Neural progenitor cell (in vitro differentiated cells): ENCODE measurements around the gene PRRC2B. TPM values are rescaled to one million over a fixed set of nuclear protein-coding genes. Genes with fewer than 3 reads are reported as not detected.

Source experiments
- DNase-seq: peaks from one replicate; pipeline ENCODE4 v3.0.0-alpha.2; 2016; ENCODE audit warnings: low spot score
- H2AFZ ChIP-seq: fragments of 200-600 bp; sonication (generic); replicated peaks from 2 replicates; pipeline ENCODE4 v1.6.1; 2016; ENCODE audit warnings: antibody characterized with exemption
- H3F3A ChIP-seq: fragments of 200-600 bp; sonication (generic); 2 replicates; pipeline ENCODE4 v1.6.1; 2016; ENCODE audit warnings: antibody characterized with exemption, low read depth
- H3K27ac ChIP-seq: fragments of 200-600 bp; sonication (generic); 2 replicates; pipeline ENCODE4 v1.5.1; 2016; ENCODE audit warnings: mild to moderate bottlenecking
- H3K27me3 ChIP-seq: fragments of 200-600 bp; sonication (generic); 2 replicates; pipeline ENCODE4 v1.6.1; 2016; ENCODE audit warnings: mild to moderate bottlenecking, moderate library complexity
- H3K36me3 ChIP-seq: fragments of 200-600 bp; sonication (generic); 2 replicates; pipeline ENCODE4 v1.5.1; 2016
- H3K4me1 ChIP-seq: fragments of 200-600 bp; sonication (generic); 2 replicates; pipeline ENCODE4 v1.6.1; 2016; ENCODE audit warnings: mixed run types
- H3K4me2 ChIP-seq: fragments of 200-600 bp; sonication (generic); 2 replicates; pipeline ENCODE4 v1.6.1; 2016
- H3K4me3 ChIP-seq: fragments of 200-600 bp; sonication (generic); 2 replicates; pipeline ENCODE4 v1.5.1; 2016
- H3K79me2 ChIP-seq: fragments of 200-600 bp; sonication (generic); 2 replicates; pipeline ENCODE4 v1.6.1; 2016; ENCODE audit warnings: low read depth
- H3K9ac ChIP-seq: fragments of 200-600 bp; sonication (generic); 2 replicates; pipeline ENCODE4 v1.6.1; 2016
- H3K9me3 ChIP-seq: fragments of 200-600 bp; sonication (generic); 2 replicates; pipeline ENCODE4 v1.5.1; 2016; ENCODE audit warnings: low read depth
- H4K20me1 ChIP-seq: fragments of 200-600 bp; sonication (generic); 2 replicates; pipeline ENCODE4 v1.6.1; 2016; ENCODE audit warnings: low read depth
- H3K27ac Mint-ChIP-seq: 3 replicates; pipeline ENCODE4 v1.8.0; 2021; ENCODE audit warnings: mixed read lengths
- H3K27me3 Mint-ChIP-seq: 2 replicates; pipeline ENCODE4 v1.8.0; 2022; ENCODE audit warnings: low read depth, mild to moderate bottlenecking, inconsistent platforms, moderate library complexity, mixed read lengths; ENCODE audit not compliant: insufficient read depth
- H3K36me3 Mint-ChIP-seq: 3 replicates; pipeline ENCODE4 v1.8.0; 2021; ENCODE audit warnings: mixed read lengths
- H3K4me1 Mint-ChIP-seq: 3 replicates; pipeline ENCODE4 v1.8.0; 2021; ENCODE audit warnings: mixed read lengths
- H3K4me3 Mint-ChIP-seq: 3 replicates; pipeline ENCODE4 v1.8.0; 2021; ENCODE audit warnings: mild to moderate bottlenecking, moderate library complexity, mixed read lengths
- H3K9me3 Mint-ChIP-seq: 3 replicates; pipeline ENCODE4 v1.8.0; 2020; ENCODE audit warnings: mixed read lengths
- CTCF ChIP-seq: fragments of 200-600 bp; sonication (generic); IDR thresholded peaks from 2 replicates; pipeline ENCODE4 v1.5.1; 2017; ENCODE audit warnings: antibody characterized with exemption, mild to moderate bottlenecking
- EZH2 ChIP-seq: fragments of 200-600 bp; sonication (generic); IDR thresholded peaks from 2 replicates; pipeline ENCODE4 v1.6.1; 2017; ENCODE audit warnings: antibody characterized with exemption, mild to moderate bottlenecking, moderate library complexity
- EZH2phosphoT487 ChIP-seq: fragments of 200-600 bp; sonication (generic); IDR thresholded peaks from 2 replicates; pipeline ENCODE4 v1.6.1; 2017; ENCODE audit warnings: antibody characterized with exemption
- total RNA-seq: library from RNA; depleted of rRNA; stranded (reverse); fragments of >200 nt; gene quantifications from 2 replicates; pipeline ENCODE4 v1.2.3, GENCODE V29; 2015; ENCODE audit warnings: low replicate concordance

The PRRC2B gene
- total RNA-seq, 1 donor from 2014 or later = 139 TPM

- Histone ChIP-seq H3K4me1 (peaks cover 90% of the 10 kb centered on the region), H3K27ac (peak overlapping the region; percentile 77), H3K79me2 (peaks cover 100% of the 10 kb centered on the region), H3K36me3 (no peaks in the 10 kb centered on the region), H4K20me1 (peaks cover 100% of the 10 kb centered on the region), H3K9ac (no peak overlapping the region), H3K9me3 (no peaks in the 10 kb centered on the region), H2AFZ (no peak overlapping the region), H3F3A (peaks cover 98% of the 10 kb centered on the region), H3K4me2 (peak overlapping the region; percentile 83), H3K27me3 (no peaks in the 10 kb centered on the region), H3K4me3 (peak overlapping the region; percentile 27)
- H3K27me3 Mint-ChIP-seq = peaks cover 4% of the 10 kb centered on the region
- peaks cover 81% of the 10 kb centered on the region for H3K4me1 Mint-ChIP-seq
- H3K9me3 Mint-ChIP-seq = no peaks in the 10 kb centered on the region
- H3K27ac Mint-ChIP-seq = peak overlapping the region; percentile 72
- peak; percentile 82 for DNase-seq
- H3K4me3 Mint-ChIP-seq = peak overlapping the region; percentile 57
- TF ChIP-seq CTCF = no peak
- no peak for TF ChIP-seq EZH2phosphoT487
- no peak for TF ChIP-seq EZH2
- H3K36me3 Mint-ChIP-seq = peaks cover 2% of the 10 kb centered on the region
Observed at GRCh38 chr9:131402738-131403492, 9.0 kb downstream of the PRRC2B start.

GRCh38 chr9:131403493-131403773, 9.5 kb downstream of the PRRC2B start:
- Histone ChIP-seq H3K9me3 (no peaks in the 10 kb centered on the region), H3K36me3 (no peaks in the 10 kb centered on the region), H3K4me1 (peaks cover 90% of the 10 kb centered on the region), H3K9ac (no peak overlapping the region), H3K4me3 (no peak overlapping the region), H3K79me2 (peaks cover 100% of the 10 kb centered on the region), H3K27me3 (no peaks in the 10 kb centered on the region), H2AFZ (no peak overlapping the region), H3K27ac (peak overlapping the region; percentile 82), H3F3A (peaks cover 96% of the 10 kb centered on the region), H3K4me2 (peak overlapping the region; percentile 83), H4K20me1 (peaks cover 100% of the 10 kb centered on the region)
- Mint-ChIP-seq H3K9me3 (no peaks in the 10 kb centered on the region), H3K4me1 (peaks cover 81% of the 10 kb centered on the region), H3K27ac (no peak overlapping the region), H3K27me3 (peaks cover 4% of the 10 kb centered on the region), H3K4me3 (no peak overlapping the region), H3K36me3 (peaks cover 2% of the 10 kb centered on the region)
- DNase-seq = no peak
- no peak for TF ChIP-seq EZH2phosphoT487
- TF ChIP-seq EZH2 = no peak
- no peak for TF ChIP-seq CTCF

- Histone ChIP-seq H3K27ac (peak overlapping the region; percentile 82), H3K9ac (peak overlapping the region; percentile 17), H3K27me3 (no peaks in the 10 kb centered on the region), H3F3A (peaks cover 87% of the 10 kb centered on the region), H2AFZ (no peak overlapping the region), H3K9me3 (no peaks in the 10 kb centered on the region), H3K4me2 (peak overlapping the region; percentile 83), H3K79me2 (peaks cover 100% of the 10 kb centered on the region), H3K4me1 (peaks cover 95% of the 10 kb centered on the region), H3K4me3 (peak overlapping the region; percentile 36), H4K20me1 (peaks cover 100% of the 10 kb centered on the region), H3K36me3 (no peaks in the 10 kb centered on the region)
- TF ChIP-seq EZH2phosphoT487 (no peak), CTCF (no peak), EZH2 (no peak)
- Mint-ChIP-seq H3K4me1 (peaks cover 81% of the 10 kb centered on the region), H3K4me3 (peak overlapping the region; percentile 74), H3K27me3 (peaks cover 4% of the 10 kb centered on the region), H3K27ac (peak overlapping the region; percentile 91), H3K36me3 (peaks cover 4% of the 10 kb centered on the region), H3K9me3 (no peaks in the 10 kb centered on the region)
- no peak for DNase-seq
Observed at GRCh38 chr9:131404581-131404980, 10.7 kb downstream of the PRRC2B start.
